CD8-positive, alpha-beta memory T cell (primary cell): Measurements from ENCODE around the gene RBCK1. TPM values are rescaled to one million over a fixed set of nuclear protein-coding genes. Genes with fewer than 3 reads are reported as not detected.

Experiments
- CTCF ChIA-PET: fragments of 350-600 bp; sonication (Branson Sonifier 250); formaldehyde crosslinking; loops from one replicate; lab custom pipeline; 2021; ENCODE audit warnings: antibody characterized with exemption; lab: Charles Lee
- POLR2A ChIA-PET: fragments of 350-600 bp; sonication (Branson Sonifier 250); formaldehyde crosslinking; loops from one replicate; lab custom pipeline; 2021; ENCODE audit warnings: antibody characterized with exemption; lab: Charles Lee
- DNase-seq, 5 donors: peaks; one replicate each; pipeline versions ENCODE4 v3.0.0 to v3.0.0-alpha.2; 2020 to 2022; ENCODE audit warnings: mixed read lengths in 1 of 5
- H3K27ac ChIP-seq: one replicate; pipeline ENCODE4 v1.7.0; 2013; ENCODE audit warnings: low read depth, mild to moderate bottlenecking, low read length, moderate library complexity
- H3K27me3 ChIP-seq: 2 replicates; pipeline ENCODE4 v1.7.0; 2013; ENCODE audit warnings: low read length, mild to moderate bottlenecking; ENCODE audit not compliant: insufficient read depth, poor library complexity, severe bottlenecking
- H3K36me3 ChIP-seq: 2 replicates; pipeline ENCODE4 v1.7.0; 2013; ENCODE audit warnings: mild to moderate bottlenecking, low read length, moderate library complexity; ENCODE audit not compliant: insufficient read depth
- H3K4me1 ChIP-seq: 2 replicates; pipeline ENCODE4 v1.7.0; 2013; ENCODE audit warnings: mild to moderate bottlenecking, low read length, moderate library complexity; ENCODE audit not compliant: insufficient read depth
- H3K4me3 ChIP-seq: 2 replicates; pipeline ENCODE4 v1.7.0; 2013; ENCODE audit warnings: mild to moderate bottlenecking, low read length
- H3K9me3 ChIP-seq: 2 replicates; pipeline ENCODE4 v1.7.0; 2013; ENCODE audit warnings: mild to moderate bottlenecking, low read length
- H3K27ac Mint-ChIP-seq, 8 donors: one replicate each; pipeline ENCODE4 v1.8.0; 2020 to 2021; ENCODE audit warnings: mixed read lengths in 8 of 8, mild to moderate bottlenecking in 6 of 8, inconsistent platforms in 3 of 8, moderate library complexity in 3 of 8
- H3K27me3 Mint-ChIP-seq, 2 donors: one replicate each; pipeline ENCODE4 v1.8.0; 2020 to 2021; ENCODE audit warnings: mixed read lengths in 2 of 2, mild to moderate bottlenecking in 1 of 2, moderate library complexity in 1 of 2
- H3K36me3 Mint-ChIP-seq, 3 donors: one replicate each; pipeline ENCODE4 v1.8.0; 2020 to 2021; ENCODE audit warnings: mixed read lengths in 3 of 3, inconsistent platforms in 1 of 3, mild to moderate bottlenecking in 1 of 3
- H3K4me1 Mint-ChIP-seq, 3 donors: one replicate each; pipeline ENCODE4 v1.8.0; 2020 to 2021; ENCODE audit warnings: mixed read lengths in 3 of 3, inconsistent platforms in 1 of 3, mild to moderate bottlenecking in 1 of 3
- H3K4me3 Mint-ChIP-seq, 7 donors: one replicate each; pipeline ENCODE4 v1.8.0; 2020 to 2021; ENCODE audit warnings: mixed read lengths in 7 of 7, mild to moderate bottlenecking in 6 of 7, moderate library complexity in 4 of 7, inconsistent platforms in 2 of 7
- H3K9me3 Mint-ChIP-seq, 5 donors: one replicate each; pipeline ENCODE4 v1.8.0; 2020 to 2022; ENCODE audit warnings: mixed read lengths in 5 of 5, mild to moderate bottlenecking in 3 of 5, moderate library complexity in 2 of 5, inconsistent platforms in 1 of 5
- polyA plus RNA-seq: library from polyadenylated mRNA; unstranded; fragments of 300-500 nt; fragmentation: Illumina TruSeq; gene quantifications from one replicate; pipeline ENCODE4 v1.2.3, GENCODE V29; 2021
- total RNA-seq, 2 experiments: library from RNA; stranded (reverse); gene quantifications; one replicate each; pipeline ENCODE4 v1.2.3, GENCODE V29; 2021

RBCK1 gene
- total and polyA plus RNA-seq, 3 experiments from 2014 or later = 83.7 to 95.7 (median 90.5) TPM

DNA sequence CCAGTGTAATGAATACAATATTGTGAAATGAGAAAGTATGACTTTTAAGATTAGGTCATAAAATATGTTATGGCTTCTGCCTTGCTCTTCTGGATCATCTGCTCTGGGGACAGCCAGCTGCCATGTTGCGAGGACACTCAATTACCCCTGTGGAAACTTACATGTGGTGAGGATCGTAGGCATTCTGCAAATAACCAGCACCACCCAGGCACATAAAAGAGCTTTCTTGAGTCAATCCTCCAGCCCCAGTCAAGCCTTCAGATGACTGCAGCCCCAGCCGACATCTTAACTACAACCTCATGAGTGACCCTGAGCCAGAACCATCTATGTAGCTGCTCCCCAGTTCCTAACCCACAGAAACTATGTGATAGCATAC is 4.5 kb upstream of the RBCK1 start:
- no peaks in the 10 kb centered on the region for H3K9me3 Mint-ChIP-seq
- H3K27me3 ChIP-seq = no peaks in the 10 kb centered on the region
- H3K27ac ChIP-seq = peak overlapping the region; percentile 11
- peaks cover 20 to 26% (median 24%) of the 10 kb centered on the region in 3 donors for H3K4me1 Mint-ChIP-seq
- no peak overlapping the region for H3K4me3 ChIP-seq
- DNase-seq = no peak
- POLR2A ChIA-PET = no interaction called here
- CTCF ChIA-PET = interaction anchor here (1.4 kb wide), 1 partner anchor 41 kb away, joined by 5 read pairs; no protein-coding TSS in a partner anchor
- H3K36me3 ChIP-seq = no peaks in the 10 kb centered on the region
- no peak overlapping the region for H3K27ac Mint-ChIP-seq
- H3K9me3 ChIP-seq = no peaks in the 10 kb centered on the region
- peak overlapping the region in 2 of 7 donors; percentile 19 to 51 for H3K4me3 Mint-ChIP-seq
- no peaks in the 10 kb centered on the region for H3K27me3 Mint-ChIP-seq
- H3K4me1 ChIP-seq = peaks cover 16% of the 10 kb centered on the region
- H3K36me3 Mint-ChIP-seq = peaks cover 0 to 4% (median 0%) of the 10 kb centered on the region in 3 donors

- H3K36me3 ChIP-seq = no peaks in the 10 kb centered on the region
- H3K9me3 Mint-ChIP-seq = no peaks in the 10 kb centered on the region
- H3K27me3 Mint-ChIP-seq = no peaks in the 10 kb centered on the region
- H3K36me3 Mint-ChIP-seq = peaks cover 0 to 9% (median 0%) of the 10 kb centered on the region in 3 donors
- H3K4me3 ChIP-seq = no peak overlapping the region
- H3K4me3 Mint-ChIP-seq = peak overlapping the region in 1 of 7 donors; percentile 43
- POLR2A ChIA-PET = no interaction called here
- H3K27ac ChIP-seq = peak overlapping the region; percentile 11
- no peaks in the 10 kb centered on the region for H3K9me3 ChIP-seq
- no peak for DNase-seq
- H3K27ac Mint-ChIP-seq = peak overlapping the region in 2 of 8 donors; percentile 58 to 74
- no peaks in the 10 kb centered on the region for H3K27me3 ChIP-seq
- H3K4me1 ChIP-seq = peaks cover 20% of the 10 kb centered on the region
- CTCF ChIA-PET = interaction anchor here (1.4 kb wide), 1 partner anchor 41 kb away, joined by 5 read pairs; no protein-coding TSS in a partner anchor
- peaks cover 24 to 29% (median 28%) of the 10 kb centered on the region in 3 donors for H3K4me1 Mint-ChIP-seq
Measured at GRCh38 chr20:404088-404487, 4.0 kb upstream of the RBCK1 start.

- peaks cover 46 to 48% (median 46%) of the 10 kb centered on the region in 3 donors for H3K4me1 Mint-ChIP-seq
Measured at GRCh38 chr20:406200-407132, 1.6 kb upstream of the RBCK1 start.

DNA sequence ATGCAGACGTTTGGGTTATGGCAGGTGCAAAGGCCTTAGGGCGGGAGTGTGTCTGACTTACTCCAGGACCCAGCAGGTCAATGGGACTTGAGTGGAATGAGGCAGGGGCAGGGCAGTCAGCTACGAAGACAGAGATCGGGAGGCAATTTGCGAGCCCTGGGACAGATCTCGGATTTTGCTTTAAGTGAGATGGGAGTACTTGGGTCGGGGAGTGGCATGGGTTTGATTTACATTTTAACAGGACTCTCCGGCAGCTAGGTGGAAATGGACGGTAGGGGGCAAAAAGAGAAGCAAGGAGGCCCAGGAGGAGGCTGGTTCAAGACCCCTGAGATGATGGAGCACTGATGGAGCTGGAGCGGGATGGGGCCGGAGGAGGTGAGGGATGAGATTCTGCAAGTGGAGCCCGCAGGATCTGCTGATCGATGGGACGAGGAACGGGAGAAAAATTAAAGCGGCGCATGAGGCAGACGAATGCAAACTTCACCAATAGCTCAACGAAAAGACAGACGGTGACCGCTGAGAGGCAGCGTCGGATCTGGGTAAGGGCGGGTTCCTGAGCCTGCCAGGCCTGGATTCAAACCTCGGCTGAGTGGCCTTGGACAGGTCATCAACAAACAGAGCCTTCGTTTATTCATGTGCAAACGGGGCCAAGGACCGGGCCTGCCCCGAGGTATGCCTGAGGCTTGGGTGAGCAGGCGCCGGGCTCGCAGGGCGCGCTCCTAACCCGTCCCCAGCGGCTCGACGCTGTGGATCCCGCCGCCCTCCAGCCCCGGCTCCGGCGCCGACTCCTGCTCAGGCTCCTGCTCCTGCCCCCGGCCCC is 756 bp upstream of the RBCK1 start:
- peaks cover 30% of the 10 kb centered on the region for H3K4me1 ChIP-seq
- POLR2A ChIA-PET = interaction anchor here (0.6 to 1.0 kb wide), 3 partner anchors 14 to 31 kb away, joined by 3 to 6 read pairs (median 3); no protein-coding TSS in a partner anchor
- no peaks in the 10 kb centered on the region for H3K9me3 ChIP-seq
- H3K4me3 ChIP-seq = peak overlapping the region; percentile 69
- DNase-seq = peak; percentile 10 to 79 (median 65)
- H3K27me3 Mint-ChIP-seq = peaks cover 0 to 1% of the 10 kb centered on the region in 2 donors
- H3K27ac Mint-ChIP-seq = peak overlapping the region; percentile 87 to 97 (median 92)
- H3K4me1 Mint-ChIP-seq = peaks cover 46 to 49% (median 46%) of the 10 kb centered on the region in 3 donors
- CTCF ChIA-PET = interaction anchor here (1.0 to 2.2 kb wide), 4 partner anchors 25 to 59 kb away, joined by 3 to 17 read pairs (median 4); partner anchors contain the start of gene TRIB3
- H3K27me3 ChIP-seq = no peaks in the 10 kb centered on the region
- peaks cover 3% of the 10 kb centered on the region for H3K36me3 ChIP-seq
- no peaks in the 10 kb centered on the region for H3K9me3 Mint-ChIP-seq
- H3K36me3 Mint-ChIP-seq = peaks cover 0 to 37% (median 8%) of the 10 kb centered on the region in 3 donors
- peak overlapping the region; percentile 82 to 96 (median 87) for H3K4me3 Mint-ChIP-seq
- H3K27ac ChIP-seq = peak overlapping the region; percentile 56

More at GRCh38 chr20:406200-407132, 1.6 kb upstream of the RBCK1 start:
- no peaks in the 10 kb centered on the region for H3K36me3 ChIP-seq
- H3K4me3 Mint-ChIP-seq = peak overlapping the region; percentile 82 to 96 (median 87)
- peaks cover 35% of the 10 kb centered on the region for H3K4me1 ChIP-seq
- H3K9me3 ChIP-seq = no peaks in the 10 kb centered on the region
- H3K27me3 Mint-ChIP-seq = peaks cover 0 to 1% of the 10 kb centered on the region in 2 donors
- H3K9me3 Mint-ChIP-seq = no peaks in the 10 kb centered on the region
- no peak overlapping the region for H3K4me3 ChIP-seq
- peak overlapping the region; percentile 87 to 97 (median 92) for H3K27ac Mint-ChIP-seq
- ChIA-PET CTCF (interaction anchor here (1.4 to 2.2 kb wide), 3 partner anchors 24 to 60 kb away, joined by 4 to 17 read pairs (median 5); partner anchors contain the start of gene TRIB3), POLR2A (interaction anchor here (0.7 kb wide), 1 partner anchor 39 kb away, joined by 9 read pairs; no protein-coding TSS in a partner anchor)
- H3K36me3 Mint-ChIP-seq = peaks cover 0 to 30% (median 3%) of the 10 kb centered on the region in 3 donors
- no peak overlapping the region for H3K27ac ChIP-seq
- no peak for DNase-seq
- no peaks in the 10 kb centered on the region for H3K27me3 ChIP-seq

- Mint-ChIP-seq H3K27me3 (peaks cover 0 to 1% of the 10 kb centered on the region in 2 donors), H3K9me3 (no peaks in the 10 kb centered on the region), H3K4me3 (peak overlapping the region; percentile 84 to 97 (median 91)), H3K27ac (peak overlapping the region; percentile 83 to 99 (median 92)), H3K4me1 (peaks cover 51 to 59% (median 58%) of the 10 kb centered on the region in 3 donors), H3K36me3 (peaks cover 5 to 52% (median 11%) of the 10 kb centered on the region in 3 donors)
- DNase-seq = peak in 1 of 5 donors; percentile 23
- H3K27me3 ChIP-seq = no peaks in the 10 kb centered on the region
- peaks cover 28% of the 10 kb centered on the region for H3K4me1 ChIP-seq
- no peaks in the 10 kb centered on the region for H3K9me3 ChIP-seq
- peak overlapping the region; percentile 69 for H3K4me3 ChIP-seq
- ChIA-PET CTCF (no interaction called here), POLR2A (no interaction called here)
- H3K27ac ChIP-seq = peak overlapping the region; percentile 92
- H3K36me3 ChIP-seq = peaks cover 3% of the 10 kb centered on the region
Measured at GRCh38 chr20:408843-409696, 971 bp downstream of the RBCK1 start.

DNA sequence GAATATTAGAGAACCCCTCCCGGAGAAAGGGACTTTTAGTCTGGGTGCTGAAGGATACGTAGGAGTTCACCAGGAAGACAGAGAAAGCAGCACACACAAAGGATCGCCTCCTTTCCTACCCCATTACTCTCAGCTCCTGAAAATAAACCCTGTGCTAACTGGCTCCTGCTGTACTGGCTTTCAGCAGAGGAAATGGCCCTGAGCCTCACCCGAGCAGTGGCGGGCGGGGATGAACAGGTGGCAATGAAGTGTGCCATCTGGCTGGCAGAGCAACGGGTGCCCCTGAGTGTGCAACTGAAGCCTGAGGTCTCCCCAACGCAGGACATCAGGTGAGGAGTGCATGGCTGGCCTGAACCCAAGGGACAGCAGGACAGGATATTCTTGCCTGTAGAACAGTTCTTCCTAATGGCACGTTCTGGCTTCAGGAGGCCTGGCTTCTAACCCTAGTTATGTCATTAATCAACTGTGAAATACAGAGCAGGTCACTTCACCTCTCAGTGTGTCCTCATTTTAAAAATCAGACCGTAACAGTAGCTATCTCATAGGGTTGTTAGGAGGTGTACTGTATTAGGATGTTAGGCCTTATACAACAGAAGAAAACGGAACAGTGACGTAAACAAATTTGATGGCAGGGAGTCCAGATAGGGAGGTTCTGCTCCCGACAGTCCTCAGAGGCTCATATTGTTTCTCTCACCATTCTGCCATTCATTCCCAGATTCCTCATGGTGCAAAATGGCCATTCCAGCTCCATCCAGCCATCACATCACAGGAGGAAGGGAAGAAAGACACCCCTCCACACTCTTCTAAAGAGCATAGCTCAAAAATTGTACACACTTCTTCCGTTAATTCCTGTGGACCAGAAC is 1.8 kb downstream of the RBCK1 start:
- DNase-seq = no peak

More for the DNA sequence above, 1.8 kb downstream of the RBCK1 start:
- H3K27me3 Mint-ChIP-seq = peaks cover 0 to 1% of the 10 kb centered on the region in 2 donors
- Histone ChIP-seq H3K4me1 (peaks cover 32% of the 10 kb centered on the region), H3K4me3 (peak overlapping the region; percentile 69), H3K27ac (peak overlapping the region; percentile 92), H3K27me3 (no peaks in the 10 kb centered on the region), H3K9me3 (no peaks in the 10 kb centered on the region), H3K36me3 (peaks cover 3% of the 10 kb centered on the region)
- peaks cover 55 to 67% (median 66%) of the 10 kb centered on the region in 3 donors for H3K4me1 Mint-ChIP-seq
- H3K4me3 Mint-ChIP-seq = peak overlapping the region; percentile 84 to 97 (median 91)
- ChIA-PET CTCF (no interaction called here), POLR2A (no interaction called here)
- peak overlapping the region; percentile 83 to 99 (median 92) for H3K27ac Mint-ChIP-seq
- H3K36me3 Mint-ChIP-seq = peaks cover 5 to 53% (median 11%) of the 10 kb centered on the region in 3 donors
- no peaks in the 10 kb centered on the region for H3K9me3 Mint-ChIP-seq
